DND-41 (cell line): ENCODE measurements around the gene EXOC4.

Source experiments
- EZH2 ChIP-seq: IDR thresholded peaks from 3 replicates; pipeline ENCODE4 v1.6.1; 2012; ENCODE audit warnings: borderline replicate concordance, low read depth, mild to moderate bottlenecking, moderate library complexity, low read length, inconsistent platforms; ENCODE audit not compliant: severe bottlenecking
- TF ChIP-seq, protein P1 (sequence below): IDR thresholded peaks from 2 replicates; pipeline ENCODE4 v1.5.1; 2012; ENCODE audit warnings: borderline replicate concordance, low read length, moderate library complexity, mild to moderate bottlenecking; ENCODE audit not compliant: poor library complexity, severe bottlenecking; ENCODE audit errors: extremely low read depth

DNA sequence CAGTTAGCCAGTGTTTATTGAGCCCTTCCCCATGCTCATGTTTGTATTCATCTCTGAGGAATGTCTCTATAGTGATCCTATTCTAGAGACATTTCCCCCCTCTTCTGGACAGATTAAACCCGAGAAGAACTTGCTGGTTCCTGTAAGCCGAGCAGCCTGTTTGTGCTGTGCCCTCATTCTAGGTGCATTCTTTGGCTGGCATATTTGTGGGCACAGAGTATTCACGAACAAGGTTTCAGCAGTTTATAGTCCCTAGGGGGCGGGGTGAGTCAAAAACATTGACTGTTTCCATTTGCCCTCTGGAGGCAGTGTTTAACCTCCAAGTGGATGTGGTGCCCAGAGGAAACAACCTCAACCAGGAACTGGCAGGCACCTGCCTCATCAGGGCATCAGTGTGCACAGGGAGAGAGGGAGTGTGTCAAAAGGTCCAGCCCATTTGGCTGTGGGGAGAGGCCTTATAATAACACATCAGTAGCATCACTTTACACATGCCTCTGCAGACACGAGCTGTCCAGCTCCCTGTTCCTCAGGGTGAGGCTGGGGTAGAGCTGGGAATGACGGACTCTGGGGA lies 600.9 kb downstream of the EXOC4 start:
- TF ChIP-seq, protein P1, sequence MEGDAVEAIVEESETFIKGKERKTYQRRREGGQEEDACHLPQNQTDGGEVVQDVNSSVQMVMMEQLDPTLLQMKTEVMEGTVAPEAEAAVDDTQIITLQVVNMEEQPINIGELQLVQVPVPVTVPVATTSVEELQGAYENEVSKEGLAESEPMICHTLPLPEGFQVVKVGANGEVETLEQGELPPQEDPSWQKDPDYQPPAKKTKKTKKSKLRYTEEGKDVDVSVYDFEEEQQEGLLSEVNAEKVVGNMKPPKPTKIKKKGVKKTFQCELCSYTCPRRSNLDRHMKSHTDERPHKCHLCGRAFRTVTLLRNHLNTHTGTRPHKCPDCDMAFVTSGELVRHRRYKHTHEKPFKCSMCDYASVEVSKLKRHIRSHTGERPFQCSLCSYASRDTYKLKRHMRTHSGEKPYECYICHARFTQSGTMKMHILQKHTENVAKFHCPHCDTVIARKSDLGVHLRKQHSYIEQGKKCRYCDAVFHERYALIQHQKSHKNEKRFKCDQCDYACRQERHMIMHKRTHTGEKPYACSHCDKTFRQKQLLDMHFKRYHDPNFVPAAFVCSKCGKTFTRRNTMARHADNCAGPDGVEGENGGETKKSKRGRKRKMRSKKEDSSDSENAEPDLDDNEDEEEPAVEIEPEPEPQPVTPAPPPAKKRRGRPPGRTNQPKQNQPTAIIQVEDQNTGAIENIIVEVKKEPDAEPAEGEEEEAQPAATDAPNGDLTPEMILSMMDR, result peak; percentile 76
- no peak for TF ChIP-seq EZH2
